HCT116 (cell line): ENCODE data around the gene AADACL4.

Experiments
- ATF3 ChIP-seq: IDR thresholded peaks from 2 replicates; pipeline ENCODE4 v1.6.1; 2012
- CEBPB ChIP-seq: IDR thresholded peaks from 2 replicates; pipeline ENCODE4 v1.6.1; 2012; ENCODE audit warnings: low read depth
- CTCF ChIP-seq, 3 experiments: fragments of 200-600 bp in 1 of 3; sonication (generic) in 1 of 3; IDR thresholded peaks in 2 of 3; conservative IDR thresholded peaks in 1 of 3; 2 replicates each; pipeline ENCODE4 v1.5.1; 2012 to 2017; ENCODE audit warnings: low read depth in 2 of 3, low read length in 2 of 3, antibody characterized with exemption in 1 of 3, borderline replicate concordance in 1 of 3, control low read depth in 1 of 3, mild to moderate bottlenecking in 1 of 3, mixed read lengths in 1 of 3, mixed run types in 1 of 3, moderate library complexity in 1 of 3; ENCODE audit not compliant: insufficient read depth in 1 of 3
- EZH2 ChIP-seq: fragments of 200-600 bp; sonication (generic); IDR thresholded peaks from 2 replicates; pipeline ENCODE4 v1.6.1; 2017; ENCODE audit warnings: antibody characterized with exemption, mixed run types
- EZH2phosphoT487 ChIP-seq: fragments of 200-600 bp; IDR thresholded peaks from 2 replicates; pipeline ENCODE4 v1.6.1; 2018; ENCODE audit warnings: antibody characterized with exemption, borderline replicate concordance
- MAX ChIP-seq: IDR thresholded peaks from 2 replicates; pipeline ENCODE4 v1.6.1; 2012
- POLR2A ChIP-seq: IDR thresholded peaks from 2 replicates; pipeline ENCODE4 v1.7.0; 2011; ENCODE audit warnings: borderline replicate concordance; ENCODE audit not compliant: insufficient read depth, insufficient read length; ENCODE audit errors: extremely low read depth
- POLR2AphosphoS5 ChIP-seq: IDR thresholded peaks from 2 replicates; pipeline ENCODE4 v1.6.1; 2011; ENCODE audit warnings: mild to moderate bottlenecking, low read depth, low read length, moderate library complexity
- RAD21 ChIP-seq: IDR thresholded peaks from 2 replicates; pipeline ENCODE4 v1.6.1; 2012; ENCODE audit warnings: low read depth, mild to moderate bottlenecking
- REST ChIP-seq: IDR thresholded peaks from 2 replicates; pipeline ENCODE4 v1.6.1; 2012; ENCODE audit warnings: low read depth
- SRF ChIP-seq: IDR thresholded peaks from 2 replicates; pipeline ENCODE4 v1.6.1; 2012; ENCODE audit warnings: low read depth
- YY1 ChIP-seq: IDR thresholded peaks from 2 replicates; pipeline ENCODE4 v1.6.1; 2011; ENCODE audit warnings: low read length, low read depth, moderate library complexity, mild to moderate bottlenecking; ENCODE audit not compliant: insufficient replicate concordance; ENCODE audit errors: extremely low read depth
- ZBTB33 ChIP-seq: IDR thresholded peaks from 2 replicates; pipeline ENCODE4 v1.6.1; 2011; ENCODE audit warnings: mild to moderate bottlenecking, low read length, moderate library complexity; ENCODE audit not compliant: insufficient replicate concordance; ENCODE audit errors: extremely low read depth
- ZNF274 ChIP-seq: fragments of 200-500 bp; sonication (Bioruptor generic); IDR thresholded peaks from 2 replicates; pipeline ENCODE4 v1.6.1; 2014; ENCODE audit warnings: mild to moderate bottlenecking, low read depth, low read length, inconsistent platforms

GRCh38 chr1:12657060-12657884 lies 13.4 kb downstream of the AADACL4 start:
- TF ChIP-seq CTCF (IDR thresholded peaks at IDR 0.05 in 2 of 3, conservative IDR thresholded peaks at IDR 0.05 in 1 of 3; ENCODE audit: borderline replicate concordance in 1 of 3, insufficient read depth in 1 of 3, low read depth in 2 of 3, low read length in 2 of 3) (no peak), ZBTB33 (no peak), ZNF274 (no peak), YY1 (no peak), EZH2 (no peak), RAD21 (no peak), REST (no peak), POLR2AphosphoS5 (no peak), POLR2A (no peak), SRF (no peak), EZH2phosphoT487 (no peak), MAX (no peak), CEBPB (no peak), ATF3 (no peak)
